ENCODE data around the gene ELMOD3.

ELMOD3 gene

DNA sequence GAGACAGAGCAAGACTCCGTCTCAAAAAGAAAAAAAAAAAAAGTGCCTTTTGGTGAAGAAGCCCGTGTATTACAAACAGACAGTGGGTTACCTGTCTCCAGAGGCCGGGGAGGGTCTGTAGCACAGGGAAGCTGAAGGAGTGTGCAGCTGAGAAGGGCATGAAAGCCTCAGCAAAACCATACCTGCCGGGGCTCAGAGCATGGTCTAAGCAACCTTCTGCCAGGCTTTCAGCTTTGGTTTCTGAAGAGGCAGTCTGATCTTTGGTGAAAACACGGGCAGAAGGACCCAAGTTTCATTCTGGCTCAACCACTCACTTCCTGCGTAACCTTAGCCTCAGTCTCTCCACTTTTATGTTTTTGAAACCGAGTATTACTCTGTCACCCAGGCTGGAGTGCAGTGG lies 85.4 kb downstream of the ELMOD3 start:
- no peak for TF ChIP-seq ZFX (IDR thresholded peaks at IDR 0.05)
- TF ChIP-seq, protein P1, sequence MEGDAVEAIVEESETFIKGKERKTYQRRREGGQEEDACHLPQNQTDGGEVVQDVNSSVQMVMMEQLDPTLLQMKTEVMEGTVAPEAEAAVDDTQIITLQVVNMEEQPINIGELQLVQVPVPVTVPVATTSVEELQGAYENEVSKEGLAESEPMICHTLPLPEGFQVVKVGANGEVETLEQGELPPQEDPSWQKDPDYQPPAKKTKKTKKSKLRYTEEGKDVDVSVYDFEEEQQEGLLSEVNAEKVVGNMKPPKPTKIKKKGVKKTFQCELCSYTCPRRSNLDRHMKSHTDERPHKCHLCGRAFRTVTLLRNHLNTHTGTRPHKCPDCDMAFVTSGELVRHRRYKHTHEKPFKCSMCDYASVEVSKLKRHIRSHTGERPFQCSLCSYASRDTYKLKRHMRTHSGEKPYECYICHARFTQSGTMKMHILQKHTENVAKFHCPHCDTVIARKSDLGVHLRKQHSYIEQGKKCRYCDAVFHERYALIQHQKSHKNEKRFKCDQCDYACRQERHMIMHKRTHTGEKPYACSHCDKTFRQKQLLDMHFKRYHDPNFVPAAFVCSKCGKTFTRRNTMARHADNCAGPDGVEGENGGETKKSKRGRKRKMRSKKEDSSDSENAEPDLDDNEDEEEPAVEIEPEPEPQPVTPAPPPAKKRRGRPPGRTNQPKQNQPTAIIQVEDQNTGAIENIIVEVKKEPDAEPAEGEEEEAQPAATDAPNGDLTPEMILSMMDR (conservative IDR thresholded peaks at IDR 0.05): no peak
- H3K27ac ChIP-seq: no peak overlapping the region

DNA sequence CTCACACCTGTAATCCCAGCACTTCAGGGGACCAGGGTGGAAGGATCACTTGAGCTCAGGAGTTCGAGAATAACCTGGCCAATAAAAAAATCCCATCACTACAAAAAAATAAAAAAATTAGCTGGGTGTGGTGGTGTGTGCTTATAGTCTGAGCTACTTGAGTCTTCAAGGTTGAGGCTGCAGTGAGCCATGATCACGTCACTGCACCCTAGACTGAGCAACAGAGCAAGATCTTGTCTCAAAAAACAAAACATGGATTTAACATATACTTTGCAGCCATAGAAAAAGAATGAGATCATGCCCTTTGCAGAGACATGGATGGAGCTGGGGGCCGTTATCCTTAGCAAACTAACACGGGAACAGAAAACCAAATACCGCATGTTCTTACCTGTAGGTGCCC lies 86.2 kb downstream of the ELMOD3 start:
- TF ChIP-seq, protein P1 (conservative IDR thresholded peaks at IDR 0.05): no peak
- TF ChIP-seq ZFX (IDR thresholded peaks at IDR 0.05): no peak
- H3K27ac ChIP-seq: no peak overlapping the region
